GM13976 (cell line): ENCODE measurements around the gene ADAM17.

Experiments
- DNase-seq: peaks from one replicate; pipeline ENCODE4 v3.0.0; 2012; ENCODE audit warnings: low spot score
- CTCF ChIP-seq: IDR thresholded peaks from 2 replicates; pipeline ENCODE4 v1.5.1; 2012; ENCODE audit warnings: borderline replicate concordance, mild to moderate bottlenecking; ENCODE audit not compliant: insufficient read depth; ENCODE audit errors: extremely low read depth, missing control alignments, control extremely low read depth
- in situ Hi-C: fragments of 300-500 bp; cut with MboI; formaldehyde crosslinking; loops from one replicate; pipeline ENCODE4 v1.12.0; 2022; ENCODE audit warnings: low sequenced_read_pairs, mixed read lengths, inconsistent platforms; ENCODE audit not compliant: unreplicated experiment

Gene ADAM17

GRCh38 chr2:9474361-9475057 is 81.1 kb downstream of the ADAM17 start, which contains the start of gene IAH1:
Gene IAH1, plus strand, starts transcription at chr2:9474551. Its CDS starts 16 bp downstream, at chr2:9474567.
- in situ Hi-C loops: no loop called here
- peak; percentile 91 for DNase-seq
- TF ChIP-seq CTCF: no peak

GRCh38 chr2:9473985-9474360 is 81.7 kb downstream of the ADAM17 start:
- peak; percentile 61 for DNase-seq
- TF ChIP-seq CTCF: no peak
- in situ Hi-C loops: no loop called here

- TF ChIP-seq CTCF: no peak
- no peak for DNase-seq
- in situ Hi-C loops: no loop called here
Measured at GRCh38 chr2:9473308-9473984, 82.2 kb downstream of the ADAM17 start.

- TF ChIP-seq CTCF: no peak
- no peak for DNase-seq
- in situ Hi-C loops: no loop called here
Measured at GRCh38 chr2:9472511-9472910, 83.1 kb downstream of the ADAM17 start.

GRCh38 chr2:9471206-9471605 is 84.4 kb downstream of the ADAM17 start:
- in situ Hi-C loops: no loop called here
- no peak for DNase-seq
- TF ChIP-seq CTCF: no peak

GRCh38 chr2:9467687-9468086 is 87.9 kb downstream of the ADAM17 start:
- no peak for DNase-seq
- no peak for TF ChIP-seq CTCF
- in situ Hi-C loops: no loop called here
